CD14-positive monocyte (primary cell): Measurements from ENCODE around the gene IGBP1. TPM values are rescaled to one million over a fixed set of nuclear protein-coding genes. Genes with fewer than 3 reads are reported as not detected.
"Not testable (repeated sequence)": the region's sequence is repeated elsewhere in the genome, so short reads cannot be mapped to it uniquely, and the experiment has no call there.

Experiments
- DNase-seq, 3 donors: peaks; one replicate each; pipeline ENCODE4 v3.0.0-alpha.2; 2011 to 2022
- H2AFZ ChIP-seq: 2 replicates; pipeline ENCODE4 v1.6.0; 2012; ENCODE audit warnings: mild to moderate bottlenecking, low read depth, low read length, inconsistent platforms; ENCODE audit not compliant: insufficient read depth, poor library complexity, severe bottlenecking
- H3K27ac ChIP-seq, 2 donors: 1 replicate in 1 of 2; 2 replicates in 1 of 2; pipeline ENCODE4 v1.5.1; 2012 to 2013; ENCODE audit warnings: low read length in 2 of 2, control low read depth in 1 of 2, inconsistent platforms in 1 of 2, low read depth in 1 of 2, mild to moderate bottlenecking in 1 of 2
- H3K27me3 ChIP-seq, 2 donors: one replicate each; pipeline versions ENCODE4 v1.6.0 to v1.6.1; 2011 to 2013; ENCODE audit warnings: low read length in 2 of 2; ENCODE audit not compliant: control insufficient read depth in 2 of 2, insufficient read depth in 2 of 2
- H3K36me3 ChIP-seq, 2 donors: replicated peaks in 1 of 2; 1 replicate in 1 of 2; 2 replicates in 1 of 2; pipeline versions ENCODE4 v1.5.1 to v1.6.1; 2012 to 2013; ENCODE audit warnings: low read length in 2 of 2, control low read depth in 1 of 2, inconsistent platforms in 1 of 2, mild to moderate bottlenecking in 1 of 2; ENCODE audit not compliant: insufficient read depth in 2 of 2, control insufficient read depth in 1 of 2
- H3K4me1 ChIP-seq, 2 donors: 1 replicate in 1 of 2; 2 replicates in 1 of 2; pipeline versions ENCODE4 v1.5.1 to v1.6.1; 2012 to 2013; ENCODE audit warnings: low read length in 2 of 2, control low read depth in 1 of 2, inconsistent platforms in 1 of 2, mild to moderate bottlenecking in 1 of 2, moderate library complexity in 1 of 2; ENCODE audit not compliant: insufficient read depth in 2 of 2, control insufficient read depth in 1 of 2
- H3K4me2 ChIP-seq: replicated peaks from 2 replicates; pipeline ENCODE3; 2012; ENCODE audit warnings: low read length, moderate library complexity, mild to moderate bottlenecking; ENCODE audit not compliant: poor library complexity, severe bottlenecking; ENCODE audit errors: extremely low read depth
- H3K4me3 ChIP-seq, 3 experiments: fragments of 200-600 bp in 1 of 3; sonication (generic) in 1 of 3; replicated peaks in 1 of 3; 1 replicate in 2 of 3; 2 replicates in 1 of 3; pipeline ENCODE4 v1.5.1; 2011 to 2013; ENCODE audit warnings: low read length in 3 of 3, mild to moderate bottlenecking in 3 of 3, control low read depth in 2 of 3, low read depth in 2 of 3, inconsistent platforms in 1 of 3, moderate library complexity in 1 of 3
- H3K79me2 ChIP-seq: 2 replicates; pipeline ENCODE4 v1.6.0; 2012; ENCODE audit warnings: mild to moderate bottlenecking, control low read depth, inconsistent platforms, low read length, moderate library complexity; ENCODE audit not compliant: insufficient read depth
- H3K9ac ChIP-seq: 2 replicates; pipeline ENCODE4 v1.6.0; 2017; ENCODE audit warnings: low read length, mild to moderate bottlenecking; ENCODE audit not compliant: insufficient read depth, poor library complexity, severe bottlenecking
- H3K9me3 ChIP-seq, 2 donors: replicated peaks in 1 of 2; 1 replicate in 1 of 2; 2 replicates in 1 of 2; pipeline versions ENCODE4 v1.5.1 to v1.6.1; 2012 to 2013; ENCODE audit warnings: low read length in 2 of 2, control low read depth in 1 of 2; ENCODE audit not compliant: control insufficient read depth in 1 of 2, insufficient read depth in 1 of 2
- H4K20me1 ChIP-seq: 2 replicates; pipeline ENCODE4 v1.6.0; 2012; ENCODE audit warnings: mild to moderate bottlenecking, low read length, control low read depth, moderate library complexity; ENCODE audit not compliant: insufficient read depth
- H3K27ac Mint-ChIP-seq, 7 donors: one replicate each; pipeline ENCODE4 v1.8.0; 2020; ENCODE audit warnings: mild to moderate bottlenecking in 7 of 7, mixed read lengths in 7 of 7, moderate library complexity in 6 of 7, inconsistent platforms in 2 of 7
- H3K27me3 Mint-ChIP-seq, 3 donors: one replicate each; pipeline ENCODE4 v1.8.0; 2021 to 2022; ENCODE audit warnings: low read depth in 3 of 3, mild to moderate bottlenecking in 3 of 3, mixed read lengths in 3 of 3, moderate library complexity in 3 of 3, inconsistent platforms in 1 of 3
- H3K36me3 Mint-ChIP-seq, 2 donors: one replicate each; pipeline ENCODE4 v1.8.0; 2020; ENCODE audit warnings: mixed read lengths in 2 of 2, inconsistent platforms in 1 of 2, mild to moderate bottlenecking in 1 of 2
- H3K4me1 Mint-ChIP-seq: one replicate; pipeline ENCODE4 v1.8.0; 2020; ENCODE audit warnings: mild to moderate bottlenecking, mixed read lengths
- H3K4me3 Mint-ChIP-seq, 2 donors: one replicate each; pipeline ENCODE4 v1.8.0; 2020; ENCODE audit warnings: mild to moderate bottlenecking in 2 of 2, mixed read lengths in 2 of 2, moderate library complexity in 1 of 2
- H3K9me3 Mint-ChIP-seq, 7 donors: one replicate each; pipeline ENCODE4 v1.8.0; 2020 to 2022; ENCODE audit warnings: mixed read lengths in 7 of 7, mild to moderate bottlenecking in 6 of 7, moderate library complexity in 6 of 7, inconsistent platforms in 2 of 7
- WGBS: methylation state at CpG from one replicate; pipeline ENCODE4 v1.1.5; 2013; ENCODE audit warnings: missing lambda C conversion rate; ENCODE audit not compliant: insufficient coverage; 5-methylcytosine and 5-hydroxymethylcytosine counted together
- intact Hi-C, 2 donors: fragments of 100-400 bp; cut with micrococcal nuclease; formaldehyde crosslinking; loops; one replicate each; pipeline versions ENCODE4 v1.15.0 to v1.15.1; 2023
- polyA plus RNA-seq, 3 donors: library from polyadenylated mRNA; depleted of rRNA in 1 of 3; unstranded in 2 of 3; stranded (reverse) in 1 of 3; fragments of 300-500 nt in 2 of 3; fragments of >200 nt in 1 of 3; fragmentation: Illumina TruSeq in 2 of 3; gene quantifications; 1 replicate in 2 of 3; 2 replicates in 1 of 3; pipeline ENCODE4 v1.2.3, GENCODE V29; 2012 to 2021
- TF ChIP-seq, protein P1 (sequence below): fragments of 200-600 bp; IDR thresholded peaks from one replicate; pipeline ENCODE4 v1.8.0; 2022; ENCODE audit warnings: antibody characterized with exemption, mild to moderate bottlenecking

The IGBP1 gene
- polyA plus RNA-seq, 3 donors, result 55.7 to 60.4 (median 56.8) TPM

GRCh38 chrX:70096052-70096451 lies 37.2 kb upstream of the IGBP1 start:
- Mint-ChIP-seq H3K4me3 (no peak overlapping the region), H3K36me3 (no peaks in the 10 kb centered on the region), H3K27ac (no peak overlapping the region), H3K9me3 (peaks cover 0 to 2% (median 0%) of the 10 kb centered on the region in 7 donors), H3K27me3 (peaks cover 3 to 8% (median 4%) of the 10 kb centered on the region in 3 donors), H3K4me1 (no peaks in the 10 kb centered on the region)
- Histone ChIP-seq H3K27ac (no peak overlapping the region), H4K20me1 (no peaks in the 10 kb centered on the region), H3K4me3 (no peak overlapping the region), H3K27me3 (no peaks in the 10 kb centered on the region), H3K9ac (no peak overlapping the region), H3K79me2 (no peaks in the 10 kb centered on the region), H3K36me3 (no peaks in the 10 kb centered on the region), H3K4me1 (no peaks in the 10 kb centered on the region), H2AFZ (no peak overlapping the region), H3K9me3 (no peaks in the 10 kb centered on the region), H3K4me2 (no peak overlapping the region)
- intact Hi-C loops, result loop anchor here in 1 of 2 donors (10.0 kb wide), 1 partner anchor 561 kb away; no protein-coding TSS in a partner anchor
- WGBS, result 92% methylated on average over 2 of the region's 2 CpGs
- no peak for DNase-seq
- TF ChIP-seq, protein P1, sequence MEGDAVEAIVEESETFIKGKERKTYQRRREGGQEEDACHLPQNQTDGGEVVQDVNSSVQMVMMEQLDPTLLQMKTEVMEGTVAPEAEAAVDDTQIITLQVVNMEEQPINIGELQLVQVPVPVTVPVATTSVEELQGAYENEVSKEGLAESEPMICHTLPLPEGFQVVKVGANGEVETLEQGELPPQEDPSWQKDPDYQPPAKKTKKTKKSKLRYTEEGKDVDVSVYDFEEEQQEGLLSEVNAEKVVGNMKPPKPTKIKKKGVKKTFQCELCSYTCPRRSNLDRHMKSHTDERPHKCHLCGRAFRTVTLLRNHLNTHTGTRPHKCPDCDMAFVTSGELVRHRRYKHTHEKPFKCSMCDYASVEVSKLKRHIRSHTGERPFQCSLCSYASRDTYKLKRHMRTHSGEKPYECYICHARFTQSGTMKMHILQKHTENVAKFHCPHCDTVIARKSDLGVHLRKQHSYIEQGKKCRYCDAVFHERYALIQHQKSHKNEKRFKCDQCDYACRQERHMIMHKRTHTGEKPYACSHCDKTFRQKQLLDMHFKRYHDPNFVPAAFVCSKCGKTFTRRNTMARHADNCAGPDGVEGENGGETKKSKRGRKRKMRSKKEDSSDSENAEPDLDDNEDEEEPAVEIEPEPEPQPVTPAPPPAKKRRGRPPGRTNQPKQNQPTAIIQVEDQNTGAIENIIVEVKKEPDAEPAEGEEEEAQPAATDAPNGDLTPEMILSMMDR, result no peak

DNA sequence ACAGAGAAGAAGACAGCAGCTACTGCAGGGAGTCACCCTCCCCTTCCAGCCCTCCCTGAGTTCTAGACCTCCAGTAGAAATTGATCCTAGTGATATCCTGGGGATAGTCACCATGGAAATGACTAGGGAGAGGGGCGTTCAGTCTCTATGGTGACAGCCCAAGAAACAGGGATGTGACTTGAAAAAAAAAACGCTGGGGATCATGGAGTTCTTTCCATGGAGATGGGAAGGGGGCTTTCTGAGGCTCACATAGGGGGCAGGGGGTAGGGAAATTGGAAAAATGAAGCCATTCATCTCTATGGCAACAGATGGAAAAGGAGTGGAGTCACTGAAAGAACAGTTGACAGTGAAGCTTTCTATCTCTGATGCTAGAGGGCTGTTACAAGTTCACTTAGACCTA lies 28.0 kb upstream of the IGBP1 start:
- Histone ChIP-seq H3K4me1 (no peaks in the 10 kb centered on the region), H3K36me3 (no peaks in the 10 kb centered on the region), H3K79me2 (no peaks in the 10 kb centered on the region), H3K27me3 (no peaks in the 10 kb centered on the region), H3K4me3 (no peak overlapping the region), H2AFZ (no peak overlapping the region), H3K9me3 (no peaks in the 10 kb centered on the region), H4K20me1 (no peaks in the 10 kb centered on the region), H3K27ac (no peak overlapping the region), H3K4me2 (no peak overlapping the region), H3K9ac (no peak overlapping the region)
- H3K27ac Mint-ChIP-seq, result no peak overlapping the region
- WGBS, result no CpG with 5 or more reads among the region's 2 CpGs
- no peak overlapping the region for H3K4me3 Mint-ChIP-seq
- H3K36me3 Mint-ChIP-seq, result no peaks in the 10 kb centered on the region
- no peaks in the 10 kb centered on the region for H3K4me1 Mint-ChIP-seq
- intact Hi-C loops, result no loop called here
- DNase-seq, result no peak
- H3K9me3 Mint-ChIP-seq, result peaks cover 0 to 5% (median 2%) of the 10 kb centered on the region in 7 donors
- H3K27me3 Mint-ChIP-seq, result peaks cover 0 to 6% (median 2%) of the 10 kb centered on the region in 3 donors
- TF ChIP-seq, protein P1, result no peak

- H3K27me3 ChIP-seq, H3K79me2 ChIP-seq, intact Hi-C loops: not testable (repeated sequence)
These were observed 21.7 kb upstream of the IGBP1 start for GRCh38 chrX:70111436-70112026.

More at GRCh38 chrX:70111436-70112026, 21.7 kb upstream of the IGBP1 start:
- not testable (repeated sequence) for H2AFZ ChIP-seq, H3K4me1 ChIP-seq, H3K27ac ChIP-seq, H4K20me1 ChIP-seq, H3K9ac ChIP-seq, H3K36me3 Mint-ChIP-seq, H3K27me3 Mint-ChIP-seq, H3K36me3 ChIP-seq, H3K4me3 Mint-ChIP-seq, DNase-seq, H3K4me2 ChIP-seq, H3K27ac Mint-ChIP-seq, H3K4me1 Mint-ChIP-seq, H3K4me3 ChIP-seq
- peaks cover 4 to 25% (median 19%) of the 10 kb centered on the region in 7 donors for H3K9me3 Mint-ChIP-seq
- peaks cover 9 to 15% of the 10 kb centered on the region in 2 donors for H3K9me3 ChIP-seq
- no CpG with 5 or more reads among the region's 4 CpGs for WGBS
